GM12891 (cell line): ENCODE data around the gene IL3RA.

Experiments
- PAX5 ChIP-seq: IDR thresholded peaks from 2 replicates; pipeline ENCODE4 v1.6.1; 2011; ENCODE audit warnings: low read length, moderate library complexity, mild to moderate bottlenecking; ENCODE audit not compliant: insufficient read depth, severe bottlenecking
- POLR2A ChIP-seq: IDR thresholded peaks from 2 replicates; pipeline ENCODE4 v1.6.1; 2011; ENCODE audit warnings: low read depth, low read length, control low read depth
- POLR2AphosphoS5 ChIP-seq: IDR thresholded peaks from 2 replicates; pipeline ENCODE4 v1.6.1; 2011; ENCODE audit warnings: low read depth, low read length, control low read depth
- POU2F2 ChIP-seq: IDR thresholded peaks from 2 replicates; pipeline ENCODE4 v1.6.1; 2011; ENCODE audit warnings: low read depth, mild to moderate bottlenecking, control low read depth, low read length, moderate library complexity
- TAF1 ChIP-seq: IDR thresholded peaks from 2 replicates; pipeline ENCODE4 v1.6.1; 2011; ENCODE audit warnings: low read depth, low read length, control low read depth

DNA sequence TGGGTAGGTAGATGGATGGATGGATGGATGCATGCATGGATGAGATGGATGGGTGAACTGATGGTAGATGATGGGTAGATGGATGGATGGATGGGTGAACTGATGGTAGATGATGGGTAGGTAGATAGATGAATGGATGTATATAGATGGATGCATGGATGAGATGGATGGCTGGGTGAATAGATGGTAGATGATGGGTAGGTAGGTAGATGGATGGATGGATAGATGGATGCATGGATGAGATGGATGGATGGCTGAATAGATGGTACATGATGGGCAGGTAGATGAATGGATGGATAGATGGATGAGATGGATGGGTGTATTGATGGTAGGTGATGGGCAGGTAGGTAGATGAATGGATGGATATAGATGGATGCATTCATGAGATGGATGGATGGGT, 70.5 kb downstream of the IL3RA start:
- TF ChIP-seq POLR2AphosphoS5 (no peak), POLR2A (no peak), PAX5 (no peak), TAF1 (no peak), POU2F2 (no peak)
